Right renal cortex interstitium (tissue), 3 donors: ENCODE data around the gene SCN3B. TPM values are rescaled to one million over a fixed set of nuclear protein-coding genes. Genes with fewer than 3 reads are reported as not detected.

ENCODE experiments used
- DNase-seq, 3 donors: peaks; one replicate each; pipeline ENCODE4 v3.0.0-alpha.2; 2013; ENCODE audit warnings: low read depth in 3 of 3, low spot score in 2 of 3
- polyA plus RNA-seq, 3 donors: library from polyadenylated mRNA; unstranded; fragments of 120-200 nt; gene quantifications; one replicate each; pipeline ENCODE4 v1.2.1, GENCODE V29; 2013; ENCODE audit not compliant: insufficient read length in 3 of 3

The SCN3B gene, protein sequence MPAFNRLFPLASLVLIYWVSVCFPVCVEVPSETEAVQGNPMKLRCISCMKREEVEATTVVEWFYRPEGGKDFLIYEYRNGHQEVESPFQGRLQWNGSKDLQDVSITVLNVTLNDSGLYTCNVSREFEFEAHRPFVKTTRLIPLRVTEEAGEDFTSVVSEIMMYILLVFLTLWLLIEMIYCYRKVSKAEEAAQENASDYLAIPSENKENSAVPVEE
- polyA plus RNA-seq = 1 to 10 TPM; 1.2 to 1.6 (median 1.3) TPM

- peak; percentile 57 to 71 (median 67) for DNase-seq
Observed at GRCh38 chr11:123654566-123655081, at the start of gene SCN3B. Gene SCN3B (minus strand): TSS chr11:123654624. CDS start chr11:123653801, 823 bp downstream.

GRCh38 chr11:123702696-123703095 lies 48.3 kb upstream of the SCN3B start:
- DNase-seq = no peak

GRCh38 chr11:123702139-123702538 lies 47.7 kb upstream of the SCN3B start:
- no peak for DNase-seq

DNA sequence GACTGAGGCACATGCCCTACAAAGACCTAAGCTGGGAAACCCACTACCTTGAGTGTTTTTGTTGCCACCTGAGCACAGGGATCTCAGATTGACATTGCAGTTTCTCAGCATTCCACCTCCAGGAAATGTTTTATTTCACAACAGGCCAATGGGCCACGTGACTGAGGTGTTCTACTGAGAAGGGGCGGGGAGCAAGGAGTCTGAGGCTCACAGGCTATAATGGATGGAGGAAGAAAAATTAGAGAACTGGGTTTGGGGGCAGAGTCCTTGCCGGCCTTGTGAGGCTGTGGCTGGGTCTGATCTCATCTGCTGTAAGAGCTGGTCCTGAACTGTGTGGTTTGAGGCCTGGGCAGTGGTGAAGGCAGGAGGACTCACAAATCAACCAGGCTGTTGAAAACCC lies 46.3 kb upstream of the SCN3B start:
- no peak for DNase-seq

DNA sequence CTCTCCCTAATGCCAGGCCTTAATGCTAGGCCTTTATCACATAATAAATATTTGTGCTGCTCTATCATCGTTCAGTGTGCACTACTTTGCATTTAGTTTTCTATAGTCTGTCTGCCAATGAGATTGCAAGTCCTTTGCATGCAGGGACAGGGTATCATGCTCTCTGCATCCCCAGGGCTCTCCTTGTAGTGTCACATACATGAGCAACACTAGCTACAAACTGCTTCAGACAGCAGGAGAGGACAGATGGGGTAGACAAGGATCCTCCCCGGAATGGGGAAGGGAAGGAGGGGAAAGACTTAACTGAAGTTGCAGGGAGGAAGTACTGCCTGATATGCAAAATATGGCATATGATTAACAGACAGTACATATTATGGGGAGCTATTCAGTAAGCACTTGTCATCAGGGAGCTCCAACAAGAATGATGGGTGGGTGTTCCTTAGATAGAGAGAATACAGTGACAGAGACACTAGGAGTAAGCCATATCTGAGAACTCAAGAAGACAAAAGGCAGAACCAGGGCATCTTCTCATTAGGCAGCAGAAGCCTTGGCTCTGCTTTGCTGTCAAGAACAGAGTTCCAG lies 44.2 kb upstream of the SCN3B start:
- DNase-seq = no peak

DNA sequence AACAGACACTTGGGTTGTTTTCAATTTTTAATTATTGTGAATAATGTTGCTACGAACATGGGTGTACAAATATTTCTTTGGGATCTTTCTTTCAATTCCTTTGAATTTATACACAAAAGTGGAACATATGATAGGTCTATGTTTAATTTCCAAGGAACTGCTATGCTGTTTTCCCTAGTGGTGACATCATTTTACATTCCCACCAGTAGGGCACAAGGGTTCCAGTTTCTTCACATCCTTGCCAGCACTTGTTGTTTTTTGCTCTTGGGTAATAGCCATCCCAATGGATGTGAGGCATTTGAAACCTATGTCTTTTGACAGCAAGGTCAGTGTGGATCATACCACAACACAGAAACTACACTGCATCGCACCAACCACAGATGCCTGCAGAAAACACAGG lies 41.8 kb upstream of the SCN3B start:
- no peak for DNase-seq

DNA sequence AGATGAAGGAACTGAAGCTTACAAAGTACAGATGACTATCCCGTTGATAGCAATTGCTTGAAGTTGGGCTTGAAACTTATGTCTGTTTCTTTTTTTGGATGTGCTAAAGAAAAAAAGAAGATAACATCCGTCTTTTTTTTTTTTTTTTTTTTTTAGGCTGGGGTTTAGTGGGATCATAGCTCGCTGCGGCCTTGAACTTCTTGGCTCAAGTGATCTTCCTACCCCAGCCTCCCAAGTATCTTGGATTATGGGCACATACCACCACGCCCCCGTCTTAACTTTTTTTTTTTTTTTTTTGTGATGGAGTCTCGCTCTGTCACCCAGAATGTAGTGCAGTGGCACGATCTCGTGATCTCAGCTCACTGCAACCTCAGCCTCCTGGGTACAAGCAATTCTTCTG lies 40.8 kb upstream of the SCN3B start:
- no peak for DNase-seq

GRCh38 chr11:123694551-123694950 lies 40.1 kb upstream of the SCN3B start:
- no peak for DNase-seq

DNA sequence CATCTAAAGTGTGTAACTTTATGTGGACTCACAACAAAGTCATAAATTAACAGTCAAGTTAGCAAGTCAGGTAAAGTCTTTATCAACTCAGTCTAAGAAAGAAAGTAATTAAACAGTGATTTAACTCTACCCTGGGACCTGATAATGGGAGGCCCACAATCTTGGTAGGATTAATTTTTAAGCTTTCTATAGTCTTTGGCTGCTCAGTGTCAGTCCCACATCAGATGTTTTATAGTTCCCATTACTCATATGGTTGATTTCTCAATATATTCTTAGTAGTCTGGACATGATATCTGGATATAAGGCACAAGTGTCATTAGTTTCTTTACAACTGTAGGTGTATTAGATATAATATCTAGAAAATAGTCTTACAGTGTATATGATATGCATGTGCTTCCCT lies 38.5 kb upstream of the SCN3B start:
- no peak for DNase-seq

DNA sequence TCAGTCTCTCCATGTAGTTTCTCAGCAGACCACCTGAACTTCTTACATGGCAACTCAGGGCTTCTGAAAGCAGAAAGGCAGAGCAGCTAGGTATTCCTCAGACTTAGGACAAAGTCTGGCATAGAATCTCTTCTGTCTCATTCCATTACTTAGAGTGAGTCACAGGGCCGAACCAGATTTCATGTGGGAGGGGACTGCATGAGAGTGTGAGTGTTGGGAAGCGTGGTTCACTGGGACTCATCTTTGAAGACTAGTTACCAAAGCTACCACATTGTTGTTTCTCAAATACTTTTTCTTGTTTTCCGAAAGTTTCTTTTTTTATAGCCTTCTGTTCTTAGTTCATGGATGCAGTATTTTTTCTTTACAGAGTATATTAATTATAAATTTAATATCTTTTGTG lies 36.1 kb upstream of the SCN3B start:
- DNase-seq = no peak

GRCh38 chr11:123684601-123685000 lies 30.2 kb upstream of the SCN3B start:
- DNase-seq = no peak

DNA sequence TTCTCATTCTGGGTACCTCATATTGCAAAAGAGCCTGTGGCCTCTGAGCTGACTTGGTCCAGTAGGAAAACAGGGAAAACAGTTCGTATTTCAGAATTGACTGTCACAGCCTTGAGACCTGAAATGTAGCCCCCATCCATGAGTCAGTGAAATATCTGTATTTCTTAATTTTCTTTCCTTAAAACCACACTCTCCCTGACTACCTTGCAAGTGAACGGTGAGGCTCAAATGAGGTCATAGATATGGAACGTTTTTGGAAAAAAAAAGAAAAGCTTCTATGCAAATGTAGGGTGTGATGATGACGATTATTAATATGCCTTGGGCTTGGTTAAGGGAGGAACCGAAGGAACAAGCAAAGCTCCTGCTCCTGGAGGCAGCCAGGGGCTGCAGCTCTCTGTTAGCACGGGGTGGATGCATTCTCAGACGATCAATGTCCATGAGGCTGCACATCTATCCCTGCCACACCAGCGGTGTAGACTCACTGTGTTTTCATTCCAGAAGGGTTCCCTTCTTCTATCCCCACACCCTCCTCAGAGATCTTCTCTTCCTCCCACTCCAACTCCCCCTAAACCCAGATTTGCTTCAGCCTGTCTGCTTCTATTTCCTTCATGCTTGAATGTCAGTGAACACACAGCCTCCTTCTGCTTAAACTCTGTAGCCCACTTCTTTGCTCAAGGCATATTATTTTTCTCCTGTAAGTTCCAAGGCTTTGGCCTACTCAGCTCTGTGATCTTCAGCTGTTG lies 29.2 kb upstream of the SCN3B start:
- no peak for DNase-seq

GRCh38 chr11:123682696-123683410 lies 28.4 kb upstream of the SCN3B start:
- DNase-seq = no peak

DNA sequence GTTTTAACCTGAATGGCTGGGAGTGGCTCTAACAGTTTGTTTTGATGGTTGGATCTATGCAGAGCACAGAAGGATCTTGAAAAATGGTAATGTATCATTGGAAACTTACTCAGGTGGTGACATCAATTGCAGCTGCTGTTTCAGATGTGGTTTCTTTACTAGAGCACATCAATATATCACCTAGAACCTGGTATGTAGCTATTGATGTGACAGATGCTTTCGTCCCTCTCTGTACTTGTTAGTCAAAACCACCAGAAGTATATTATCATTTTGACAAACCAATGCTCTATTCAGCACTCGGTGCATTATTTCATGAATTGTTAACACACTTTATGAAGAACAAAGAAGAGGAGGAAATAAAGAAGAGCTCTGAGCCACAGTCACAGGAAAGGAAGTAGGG lies 26.6 kb upstream of the SCN3B start:
- DNase-seq = no peak

GRCh38 chr11:123678246-123678645 lies 23.8 kb upstream of the SCN3B start:
- DNase-seq = no peak

DNA sequence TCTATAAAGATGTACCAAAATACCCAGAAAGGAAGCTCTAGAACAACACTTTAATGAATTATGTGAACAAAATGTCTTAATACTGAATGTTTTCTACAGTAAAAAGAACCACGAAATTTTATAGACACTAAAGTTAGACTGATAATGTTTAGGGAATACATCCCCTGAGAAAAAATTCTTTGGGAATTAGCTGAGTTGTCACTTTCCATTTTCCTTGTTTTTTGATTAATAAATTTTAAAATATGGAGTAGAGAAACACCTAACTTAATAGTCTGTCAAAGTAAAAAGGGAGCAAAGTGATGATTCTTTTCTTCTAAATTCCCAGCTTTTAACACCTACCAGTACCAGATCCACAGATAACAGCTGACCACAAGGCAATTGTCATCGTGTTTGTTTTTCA lies 23.1 kb upstream of the SCN3B start:
- DNase-seq = no peak

- no peak for DNase-seq
Observed at GRCh38 chr11:123674297-123674696, 19.9 kb upstream of the SCN3B start.

DNA sequence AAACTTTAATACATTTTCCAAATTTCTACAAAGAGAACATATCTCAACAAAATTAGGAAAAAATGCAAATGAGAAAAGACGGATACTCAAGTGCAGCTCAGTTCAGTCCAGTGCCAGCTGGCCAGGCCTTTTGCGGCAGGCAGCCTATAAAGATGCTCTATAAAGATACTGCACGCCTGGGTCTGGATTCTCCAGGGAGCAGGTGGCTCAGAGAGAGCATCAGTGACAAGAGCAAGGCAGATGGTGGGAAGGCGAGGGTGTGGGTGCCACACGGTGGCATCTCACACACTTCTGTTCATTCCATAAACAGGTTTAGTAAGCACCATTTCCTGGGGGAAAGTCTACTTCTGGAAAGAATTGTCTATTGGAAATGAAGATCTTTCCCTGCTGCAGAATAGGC lies 18.1 kb upstream of the SCN3B start:
- no peak for DNase-seq

DNA sequence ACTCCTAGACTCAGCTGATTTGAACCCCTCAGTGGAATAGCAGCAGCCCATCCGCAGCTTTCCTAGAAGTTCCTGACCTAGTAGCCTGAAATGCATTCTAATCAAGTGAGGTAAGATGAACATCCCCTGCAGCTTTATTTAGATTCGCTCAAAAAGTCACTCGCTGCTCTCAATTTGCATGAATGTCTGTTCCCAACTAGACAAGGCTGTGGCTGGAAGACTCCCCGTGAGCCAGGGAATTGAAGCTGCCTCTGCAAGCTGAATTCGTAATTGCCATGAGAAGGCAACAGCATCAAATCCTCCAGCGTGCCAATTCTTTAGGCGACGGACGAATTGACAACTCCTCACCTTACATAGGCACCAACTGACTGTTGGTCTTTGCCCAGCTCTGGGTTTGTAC lies 17.1 kb upstream of the SCN3B start:
- DNase-seq = no peak

DNA sequence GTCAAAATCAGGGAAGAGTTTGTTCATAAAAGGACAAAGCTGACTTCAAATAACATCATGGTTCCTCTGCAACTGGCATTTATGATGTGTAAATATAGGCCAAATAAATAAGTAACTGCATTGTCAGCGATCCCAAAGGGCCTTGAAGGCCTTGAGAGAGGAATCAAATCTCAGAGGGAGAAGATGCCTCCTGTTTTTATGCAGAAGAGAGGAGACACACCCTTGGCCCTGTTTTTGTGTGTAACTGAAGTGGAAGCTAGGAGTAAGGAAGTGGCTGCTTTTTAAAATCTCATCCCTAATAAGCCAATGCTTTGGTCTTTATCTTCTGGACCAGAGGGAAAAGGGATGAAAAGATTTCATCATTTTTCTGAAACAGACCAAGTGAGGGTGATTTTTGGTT lies 15.7 kb upstream of the SCN3B start:
- no peak for DNase-seq

DNA sequence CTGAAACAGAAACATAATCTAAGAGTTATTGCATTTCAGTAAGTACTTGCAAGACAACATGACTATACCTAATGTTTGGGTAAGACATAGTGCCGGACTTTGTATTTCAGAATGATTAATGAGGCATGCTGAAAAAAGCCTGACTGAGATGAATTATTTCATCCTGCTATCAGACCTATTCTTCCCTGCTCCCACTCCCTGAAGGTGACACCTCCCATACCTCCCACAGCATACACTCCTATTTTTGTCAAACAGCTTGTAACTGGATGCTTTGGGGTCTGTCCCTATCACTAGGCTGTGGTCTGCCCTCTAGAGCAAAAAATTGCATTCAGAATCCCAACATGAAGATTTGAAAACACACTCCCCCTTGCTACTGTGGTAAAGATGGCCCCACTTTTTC lies 10.9 kb upstream of the SCN3B start:
- DNase-seq = peak in 1 of 3 donors; percentile 33
